K562 (cell line): Measurements from ENCODE around the gene C12orf42. TPM values are rescaled to one million over a fixed set of nuclear protein-coding genes. Genes with fewer than 3 reads are reported as not detected.

Experiments used
- ATAC-seq: fragments of 200-7000 bp; cut with Tn5 transposase; 3 replicates; pipeline ENCODE4 v1.9.1; 2020; ENCODE audit warnings: moderate library complexity
- Bru-seq: library from RNA; stranded (reverse); fragments of 400-500 nt; gene quantifications from one replicate; lab custom pipeline; 2021; lab: Mats Ljungman, UMichigan
- BruChase-seq, 2 experiments: library from RNA; stranded (reverse); fragments of 400-500 nt; gene quantifications; one replicate each; lab custom pipeline; 2021; lab: Mats Ljungman, UMichigan
- BruUV-seq: library from RNA; stranded (reverse); fragments of 400-500 nt; replicated peaks from 2 replicates; lab custom pipeline; 2021; lab: Mats Ljungman, UMichigan
- CTCF ChIA-PET: fragments of 300-600 bp; formaldehyde crosslinking; extraction: SDS; loops from one replicate; lab custom pipeline; 2021; ENCODE audit warnings: low intra/inter-chr PET ratio; lab: Yijun Ruan, JAX
- POLR2A ChIA-PET: fragments of 300-600, 350-650 bp; sonication (Branson Sonifier 250); formaldehyde crosslinking; extraction: SDS; loops from one replicate; lab custom pipeline; 2021; ENCODE audit warnings: antibody characterized with exemption, inconsistent platforms; lab: Yijun Ruan, JAX
- DNase-seq, 4 experiments: peaks; one replicate each; pipeline versions ENCODE4 v3.0.0 to v3.0.0-alpha.2; 2011 to 2018; ENCODE audit warnings: low spot score in 3 of 4, mixed read lengths in 3 of 4; ENCODE audit errors: extremely low read depth in 1 of 4
- FAIRE-seq: peaks from 2 replicates; lab custom pipeline; 2011; peaks lifted over from hg19 to GRCh38; lab: Jason Lieb, UNC
- H2AFZ ChIP-seq: 2 replicates; pipeline ENCODE4 v1.6.0; 2011; ENCODE audit warnings: low read depth, low read length, control low read depth, inconsistent platforms
- H3K27ac ChIP-seq: fragments of 200-600 bp; 3 replicates; pipeline ENCODE4 v1.8.0; 2011; ENCODE audit warnings: low read depth, mild to moderate bottlenecking, control low read depth, inconsistent platforms, low read length, moderate library complexity, mixed read lengths; ENCODE audit errors: extremely low read depth
- H3K27me3 ChIP-seq, 2 experiments: fragments of 300-600 bp in 1 of 2; 2 replicates in 1 of 2; 3 replicates in 1 of 2; pipeline versions ENCODE4 v1.6.0 to v1.8.0; 2011; ENCODE audit warnings: inconsistent platforms in 2 of 2, low read length in 2 of 2, mild to moderate bottlenecking in 1 of 2, mixed read lengths in 1 of 2, moderate library complexity in 1 of 2; ENCODE audit not compliant: control insufficient read depth in 2 of 2, insufficient read depth in 2 of 2
- H3K36me3 ChIP-seq: fragments of 300-600 bp; 3 replicates; pipeline ENCODE4 v1.8.0; 2011; ENCODE audit warnings: mild to moderate bottlenecking, low read length, inconsistent platforms; ENCODE audit not compliant: control insufficient read depth, insufficient read depth
- H3K4me1 ChIP-seq, 2 experiments: fragments of 200-600 bp in 1 of 2; replicated peaks in 1 of 2; 2 replicates in 1 of 2; 3 replicates in 1 of 2; pipeline versions ENCODE4 v1.5.1 to v1.8.0; 2011; ENCODE audit warnings: inconsistent platforms in 2 of 2, low read length in 2 of 2, mild to moderate bottlenecking in 1 of 2, mixed read lengths in 1 of 2, moderate library complexity in 1 of 2; ENCODE audit not compliant: control insufficient read depth in 2 of 2, insufficient read depth in 2 of 2
- H3K4me2 ChIP-seq: 2 replicates; pipeline ENCODE4 v1.6.1; 2011; ENCODE audit warnings: low read length, control low read depth, inconsistent platforms, mixed read lengths; ENCODE audit not compliant: insufficient read depth
- H3K4me3 ChIP-seq: fragments of 200-600 bp; sonication (generic), shearing (Covaris generic); 2 replicates; pipeline ENCODE4 v1.5.1; 2016; ENCODE audit warnings: control low read depth, inconsistent platforms
- H3K79me2 ChIP-seq: fragments of 200-600 bp; 3 replicates; pipeline ENCODE4 v1.8.0; 2011; ENCODE audit warnings: low read length, inconsistent platforms; ENCODE audit not compliant: control insufficient read depth, insufficient read depth
- H3K9ac ChIP-seq, 2 experiments: 2 replicates each; pipeline versions ENCODE4 v1.6.0 to v1.6.1; 2011; ENCODE audit warnings: low read depth in 2 of 2, low read length in 2 of 2, control low read depth in 1 of 2, inconsistent platforms in 1 of 2, mild to moderate bottlenecking in 1 of 2, mixed read lengths in 1 of 2; ENCODE audit not compliant: insufficient read depth in 1 of 2
- H3K9me1 ChIP-seq: one replicate; pipeline ENCODE4 v1.6.0; 2011; ENCODE audit warnings: inconsistent platforms, mild to moderate bottlenecking, low read length, moderate library complexity; ENCODE audit not compliant: control insufficient read depth, insufficient read depth
- H3K9me3 ChIP-seq: replicated peaks from 2 replicates; pipeline ENCODE4 v1.5.1; 2011; ENCODE audit warnings: low read depth, low read length, inconsistent platforms; ENCODE audit not compliant: control insufficient read depth, insufficient read depth
- H4K20me1 ChIP-seq: replicated peaks from 2 replicates; pipeline ENCODE4 v1.6.1; 2011; ENCODE audit warnings: low read length, inconsistent platforms, mixed read lengths; ENCODE audit not compliant: control insufficient read depth, insufficient read depth
- HNRNPH1 ChIP-seq: fragments of 200-400 bp; formaldehyde crosslinking; optimal IDR thresholded peaks from 2 replicates; pipeline ENCODE3; 2017; ENCODE audit warnings: low read depth, mild to moderate bottlenecking, low read length, moderate library complexity
- RAD21 ChIP-seq, 2 experiments: fragments of 250-450 bp in 1 of 2; fragments of 450-650 bp in 1 of 2; sonication (Bioruptor Pico) in 1 of 2; formaldehyde crosslinking in 1 of 2; IDR thresholded peaks in 1 of 2; conservative IDR thresholded peaks in 1 of 2; 2 replicates each; pipeline versions ENCODE4 v1.4.0 to v1.8.0; 2020 to 2022; ENCODE audit warnings: mild to moderate bottlenecking in 2 of 2, moderate library complexity in 1 of 2
- RBM14 ChIP-seq: fragments of 200-400 bp; formaldehyde crosslinking; IDR thresholded peaks from 2 replicates; pipeline ENCODE4 v1.6.1; 2018; ENCODE audit warnings: low read depth, mild to moderate bottlenecking, low read length, moderate library complexity, borderline replicate concordance; ENCODE audit not compliant: insufficient read depth
- WGBS: fragments of 100-300 bp; shearing (Covaris generic); methylation state at CpG from one replicate; pipeline ENCODE4 v1.1.6; 2016; ENCODE audit warnings: low coverage, mixed read lengths; ENCODE audit not compliant: insufficient coverage; ENCODE audit errors: missing lambda C conversion rate; 5-methylcytosine and 5-hydroxymethylcytosine counted together
- in situ Hi-C: fragments of 300-500 bp; cut with MboI; formaldehyde crosslinking; loops from 4 replicates; pipeline ENCODE4 v1.15.0; 2018; ENCODE audit warnings: inconsistent platforms, mixed read lengths
- intact Hi-C: fragments of 100-400 bp; cut with micrococcal nuclease; formaldehyde crosslinking; loops from 2 replicates; pipeline ENCODE4 v1.14.2; 2022
- long read RNA-seq, 3 experiments: library from polyadenylated mRNA in 2 of 3; library from RNA in 1 of 3; unstranded in 2 of 3; stranded (forward) in 1 of 3; transcript quantifications; one replicate each; pipeline ENCODE4 v2.0.0, GENCODE V29; 2019 to 2022
- polyA minus RNA-seq, 3 experiments: library from RNA; depleted of rRNA, polyadenylated mRNA; stranded (reverse); fragments of >200 nt; gene quantifications; 2 replicates each; pipeline ENCODE4 v1.2.3, GENCODE V29; 2011
- polyA plus RNA-seq, 8 experiments: library from polyadenylated mRNA; depleted of rRNA in 4 of 8; stranded (reverse) in 5 of 8; unstranded in 3 of 8; fragments of >200 nt; fragmentation: Nextera tagmentation in 2 of 8; fragmentation: Illumina TruSeq in 1 of 8; extraction: Ambion mirVana in 2 of 8; extraction: Trizol in 1 of 8; gene quantifications; 2 replicates each; pipeline versions ENCODE4 v1.2.1 to v1.2.3, GENCODE V29; 2011 to 2014; ENCODE audit warnings: inconsistent platforms in 1 of 8, missing spikeins in 1 of 8
- total RNA-seq, 7 experiments: library from RNA; depleted of rRNA in 6 of 7; stranded (reverse); fragments of >200 nt in 6 of 7; fragmentation: Illumina TruSeq in 2 of 7; extraction: Trizol in 2 of 7; gene quantifications; 2 replicates each; pipeline versions ENCODE4 v1.2.1 to v1.2.3, GENCODE V29; 2011 to 2021; ENCODE audit warnings: low replicate concordance in 1 of 7
- TF ChIP-seq, protein P1 (sequence below), 3 experiments: IDR thresholded peaks in 2 of 3; conservative IDR thresholded peaks in 1 of 3; 2 replicates each; pipeline ENCODE4 v1.5.1; 2011 to 2012; ENCODE audit warnings: low read length in 3 of 3, mild to moderate bottlenecking in 3 of 3, control low read depth in 2 of 3, improper control_type of control experiment in 1 of 3, inconsistent platforms in 1 of 3, low read depth in 1 of 3, mixed read lengths in 1 of 3, moderate library complexity in 1 of 3; ENCODE audit not compliant: insufficient read depth in 2 of 3

C12orf42 gene
- not detected in 2 replicates for total RNA-seq (2011; cell fraction: chromatin; rRNA removed; ENCODE audit: low replicate concordance)
- total RNA-seq (2011; cell fraction: nucleolus; rRNA removed), result not detected in 2 replicates
- not detected in 2 replicates for total RNA-seq (2011; cell fraction: nucleoplasm; rRNA removed)
- total RNA-seq (2014; rRNA removed), result not detected in 2 replicates
- not detected in 2 replicates for total RNA-seq (2014; rRNA removed; fragmentation: Illumina TruSeq; extraction: Trizol)
- not detected in 2 replicates for total RNA-seq (2015; rRNA removed; fragmentation: Illumina TruSeq; extraction: Trizol)
- total RNA-seq (2021), result not detected in 2 replicates
- polyA plus RNA-seq (2011; rRNA removed), result not detected in 2 replicates
- not detected in 2 replicates for polyA plus RNA-seq (2011; cell fraction: cytosol; rRNA removed)
- polyA plus RNA-seq (2011; cell fraction: nucleus; rRNA removed), result not detected in 2 replicates
- polyA plus RNA-seq (2012), result not detected in 2 replicates
- not detected in 2 replicates for polyA plus RNA-seq (2014; fragmentation: Illumina TruSeq; extraction: Trizol)
- not detected for polyA plus RNA-seq (2014; fragmentation: Nextera tagmentation; extraction: Ambion mirVana)
- polyA plus RNA-seq (2014; rRNA removed), result not detected in 2 replicates
- not detected in 2 replicates for polyA minus RNA-seq (2011; rRNA and poly(A)+ RNA removed)
- not detected in 2 replicates for polyA minus RNA-seq (2011; cell fraction: cytosol; rRNA and poly(A)+ RNA removed)
- polyA minus RNA-seq (2011; cell fraction: nucleus; rRNA and poly(A)+ RNA removed), result not detected in 2 replicates
- Bru-seq, nascent RNA, result percentile 1 among the genes with signal in this experiment
- percentile 1 among the genes with signal in this experiment for BruChase-seq, experiment 1, labeled RNA remaining after a 2-hour chase
- BruChase-seq, experiment 2, labeled RNA remaining after a 6-hour chase, result percentile 1 among the genes with signal in this experiment
- long read RNA-seq, experiment 1, result 0 reads
- long read RNA-seq, experiment 2, result 0 reads
- long read RNA-seq, experiment 3, result 0 reads

DNA sequence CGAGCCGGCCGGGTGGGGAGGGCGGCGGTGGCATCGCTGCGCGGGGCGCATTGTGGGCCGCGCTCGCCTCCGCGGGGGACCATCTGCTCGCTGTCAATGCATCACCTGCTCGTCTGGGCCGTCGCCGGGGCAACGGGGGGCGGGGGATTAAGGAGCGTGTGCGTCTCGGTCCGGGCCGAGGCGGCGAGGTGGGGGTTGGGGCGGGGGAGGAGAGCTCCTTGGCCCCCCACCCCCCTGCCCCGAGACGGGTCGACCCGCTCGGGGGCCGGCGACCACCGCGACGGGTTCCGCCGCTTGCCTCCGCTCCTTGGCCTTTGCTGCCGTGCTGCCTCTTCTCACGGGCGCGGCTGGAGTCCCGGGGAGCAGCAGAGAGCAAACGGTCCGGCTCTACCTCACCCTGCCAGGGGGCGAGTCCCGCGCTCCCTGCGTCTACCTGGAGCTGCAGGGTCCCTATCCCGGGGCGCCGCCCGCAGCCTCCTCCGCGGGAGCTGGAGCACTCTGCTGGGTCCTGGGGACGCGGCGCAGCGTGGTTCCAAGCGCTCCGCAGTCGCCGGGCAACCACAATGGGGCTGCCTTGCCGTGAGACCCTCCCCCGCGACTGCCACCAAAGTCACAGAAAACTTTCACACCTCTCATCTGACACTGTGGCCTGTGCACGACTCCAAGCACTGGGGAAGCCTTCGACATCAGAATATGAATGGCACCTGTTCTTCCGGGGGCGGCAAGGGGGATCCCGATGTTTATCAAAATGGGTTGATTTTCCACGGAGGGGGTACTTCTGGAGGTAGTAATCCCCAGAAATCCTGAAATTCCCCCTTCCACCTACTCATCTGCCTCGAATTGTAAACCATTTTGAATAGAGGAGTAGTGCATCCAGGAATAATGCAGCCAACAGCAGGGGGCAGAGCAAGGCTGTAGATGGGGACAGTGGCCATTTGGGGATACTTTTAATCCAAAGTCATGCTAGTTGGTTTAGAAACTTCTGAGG, at the start of gene C12orf42:
Gene C12orf42 (minus strand): TSS at position 500 of the 988 bp plus-strand sequence. CDS start 17,542 bp downstream, outside the sequence.
- Histone ChIP-seq H3K36me3 (no peaks in the 10 kb centered on the region), H3K4me1 (peaks cover 0 to 5% of the 10 kb centered on the region in 2 experiments; a peak in 1 of 5 replicates), H2AFZ (no peak within 1 kb of the TSS), H3K9ac (no peak within 1 kb of the TSS), H3K27ac (no peak within 1 kb of the TSS), H3K9me1 (no peaks in the 10 kb centered on the region), H3K4me2 (no peak within 1 kb of the TSS), H3K27me3 (no peaks in the 10 kb centered on the region), H3K9me3 (no peaks in the 10 kb centered on the region), H3K4me3 (no peak within 1 kb of the TSS), H4K20me1 (no peaks in the 10 kb centered on the region), H3K79me2 (no peaks in the 10 kb centered on the region)
- 9% methylated on average over 26 of the region's 77 CpGs for WGBS
- peak in 2 of 4 experiments; percentile 9 to 16 for DNase-seq
- peak; percentile 48 for FAIRE-seq
- TF ChIP-seq HNRNPH1, result no peak
- TF ChIP-seq RAD21 (CRISPR knock-in tag; conservative IDR thresholded peaks at IDR 0.05 in 1 of 2, IDR thresholded peaks at IDR 0.05 in 1 of 2), result peak; percentile 16 to 35; a peak in 2 of 4 replicates
- TF ChIP-seq, protein P1, sequence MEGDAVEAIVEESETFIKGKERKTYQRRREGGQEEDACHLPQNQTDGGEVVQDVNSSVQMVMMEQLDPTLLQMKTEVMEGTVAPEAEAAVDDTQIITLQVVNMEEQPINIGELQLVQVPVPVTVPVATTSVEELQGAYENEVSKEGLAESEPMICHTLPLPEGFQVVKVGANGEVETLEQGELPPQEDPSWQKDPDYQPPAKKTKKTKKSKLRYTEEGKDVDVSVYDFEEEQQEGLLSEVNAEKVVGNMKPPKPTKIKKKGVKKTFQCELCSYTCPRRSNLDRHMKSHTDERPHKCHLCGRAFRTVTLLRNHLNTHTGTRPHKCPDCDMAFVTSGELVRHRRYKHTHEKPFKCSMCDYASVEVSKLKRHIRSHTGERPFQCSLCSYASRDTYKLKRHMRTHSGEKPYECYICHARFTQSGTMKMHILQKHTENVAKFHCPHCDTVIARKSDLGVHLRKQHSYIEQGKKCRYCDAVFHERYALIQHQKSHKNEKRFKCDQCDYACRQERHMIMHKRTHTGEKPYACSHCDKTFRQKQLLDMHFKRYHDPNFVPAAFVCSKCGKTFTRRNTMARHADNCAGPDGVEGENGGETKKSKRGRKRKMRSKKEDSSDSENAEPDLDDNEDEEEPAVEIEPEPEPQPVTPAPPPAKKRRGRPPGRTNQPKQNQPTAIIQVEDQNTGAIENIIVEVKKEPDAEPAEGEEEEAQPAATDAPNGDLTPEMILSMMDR (IDR thresholded peaks at IDR 0.05 in 2 of 3, conservative IDR thresholded peaks at IDR 0.05 in 1 of 3; ENCODE audit: insufficient read depth in 2 of 3, low read depth in 1 of 3, low read length in 3 of 3), result peak; percentile 39 to 46 (median 44); a peak in 4 of 6 replicates
- TF ChIP-seq RBM14, result no peak
- ChIA-PET CTCF (interaction anchor here (1.3 kb wide), 1 partner anchor 53 kb away, joined by 4 read pairs; no protein-coding TSS in a partner anchor), POLR2A (interaction anchor here (0.5 kb wide), 1 partner anchor 13 kb away, joined by 3 read pairs; no protein-coding TSS in a partner anchor)
- in situ Hi-C loops, result no loop called here
- no TSS peak for BruUV-seq
- intact Hi-C loops, result loop anchor here (2.0 to 10.0 kb wide), 2 partner anchors 53 to 139 kb away; no protein-coding TSS in a partner anchor
- peak; percentile 84 for ATAC-seq
